CD1c-positive myeloid dendritic cell (primary cell): ENCODE data around the gene USP25.

Source experiments
- DNase-seq: peaks from one replicate; pipeline ENCODE4 v3.0.0-alpha.2; 2016; ENCODE audit errors: extremely low spot score

Gene USP25

GRCh38 chr21:15729674-15730483 lies at the start of gene USP25:
USP25 (plus strand) TSS chr21:15729982; CDS start chr21:15730394, 412 bp downstream.
- DNase-seq = peak; percentile 94

GRCh38 chr21:15682186-15682895 lies 47.4 kb upstream of the USP25 start:
- DNase-seq = peak; percentile 86

GRCh38 chr21:15682977-15683376 lies 46.8 kb upstream of the USP25 start:
- peak; percentile 74 for DNase-seq

GRCh38 chr21:15686506-15686905 lies 43.3 kb upstream of the USP25 start:
- DNase-seq = peak; percentile 85

- peak; percentile 25 for DNase-seq
Measured at GRCh38 chr21:15687208-15687607, 42.6 kb upstream of the USP25 start.

GRCh38 chr21:15688016-15688415 lies 41.8 kb upstream of the USP25 start:
- DNase-seq = no peak

GRCh38 chr21:15688809-15689208 lies 41.0 kb upstream of the USP25 start:
- DNase-seq = peak; percentile 70

GRCh38 chr21:15692711-15693110 lies 37.1 kb upstream of the USP25 start:
- no peak for DNase-seq

- DNase-seq = no peak
Measured at GRCh38 chr21:15695241-15695640, 34.5 kb upstream of the USP25 start.

- DNase-seq = no peak
Measured at GRCh38 chr21:15701830-15702229, 28.0 kb upstream of the USP25 start.

GRCh38 chr21:15703932-15704331 lies 25.9 kb upstream of the USP25 start:
- DNase-seq = no peak

GRCh38 chr21:15706696-15707095 lies 23.1 kb upstream of the USP25 start:
- no peak for DNase-seq

- no peak for DNase-seq
Measured at GRCh38 chr21:15713412-15713811, 16.4 kb upstream of the USP25 start.

- DNase-seq = no peak
Measured at GRCh38 chr21:15718711-15719110, 11.1 kb upstream of the USP25 start.

GRCh38 chr21:15719976-15720375 lies 9.8 kb upstream of the USP25 start:
- DNase-seq = peak; percentile 24

- DNase-seq = no peak
Measured at GRCh38 chr21:15722591-15723324, 7.0 kb upstream of the USP25 start.

- DNase-seq = no peak
Measured at GRCh38 chr21:15725949-15726348, 3.8 kb upstream of the USP25 start.

GRCh38 chr21:15728046-15728445 lies 1.7 kb upstream of the USP25 start:
- no peak for DNase-seq

GRCh38 chr21:15729346-15729673 lies 472 bp upstream of the USP25 start:
- DNase-seq = no peak

- DNase-seq = no peak
Measured at GRCh38 chr21:15730484-15731242, 881 bp downstream of the USP25 start.

GRCh38 chr21:15731243-15731613 lies 1.4 kb downstream of the USP25 start:
- DNase-seq = no peak
